Thymus (tissue), 11 donors: ENCODE data around the gene LTB4R. TPM values are rescaled to one million over a fixed set of nuclear protein-coding genes. Genes with fewer than 3 reads are reported as not detected.
A peak's percentile ranks its signal among the peaks of the same experiment; 100 is the strongest.

Source experiments
- DNase-seq, 9 donors: peaks; one replicate each; pipeline ENCODE4 v3.0.0-alpha.2; 2013; ENCODE audit warnings: low spot score in 9 of 9, low read depth in 6 of 9, missing footprints in 1 of 9
- H3K27ac ChIP-seq, 2 donors: one replicate each; pipeline ENCODE4 v1.5.1; 2013; ENCODE audit warnings: control low read depth in 1 of 2, low read depth in 1 of 2, low read length in 1 of 2, mild to moderate bottlenecking in 1 of 2, moderate library complexity in 1 of 2
- H3K27me3 ChIP-seq, 2 donors: one replicate each; pipeline ENCODE4 v1.5.1; 2013; ENCODE audit warnings: low read length in 1 of 2; ENCODE audit not compliant: control insufficient read depth in 2 of 2, insufficient read depth in 1 of 2
- H3K36me3 ChIP-seq, 2 donors: one replicate each; pipeline ENCODE4 v1.5.1; 2013; ENCODE audit warnings: low read length in 1 of 2, mild to moderate bottlenecking in 1 of 2, moderate library complexity in 1 of 2; ENCODE audit not compliant: control insufficient read depth in 2 of 2, insufficient read depth in 2 of 2
- H3K4me1 ChIP-seq, 2 donors: one replicate each; pipeline ENCODE4 v1.5.1; 2013; ENCODE audit warnings: low read length in 2 of 2; ENCODE audit not compliant: control insufficient read depth in 2 of 2, insufficient read depth in 2 of 2
- H3K4me3 ChIP-seq, 2 donors: one replicate each; pipeline ENCODE4 v1.5.1; 2013; ENCODE audit warnings: low read length in 2 of 2, control low read depth in 1 of 2, mild to moderate bottlenecking in 1 of 2
- H3K9me3 ChIP-seq, 2 donors: one replicate each; pipeline ENCODE4 v1.5.1; 2013; ENCODE audit warnings: low read length in 1 of 2, mild to moderate bottlenecking in 1 of 2; ENCODE audit not compliant: control insufficient read depth in 2 of 2, insufficient read depth in 1 of 2
- WGBS: extraction: QIAGEN DNeasy Blood & Tissue Kit; methylation state at CpG from one replicate; pipeline ENCODE4 v1.1.7; 2013; 5-methylcytosine and 5-hydroxymethylcytosine counted together
- polyA plus RNA-seq: library from polyadenylated mRNA; stranded (reverse); fragments of 200-250 nt; gene quantifications from one replicate; pipeline ENCODE4 v1.2.3, GENCODE V29; 2013
- total RNA-seq: library from RNA; stranded (reverse); fragments of 120-200 nt; gene quantifications from one replicate; pipeline ENCODE4 v1.2.4, GENCODE V29; 2013
- donor health status: healthy.

The LTB4R gene
- total and polyA plus RNA-seq, 2 donors, result 4.4 to 73.3 TPM

DNA sequence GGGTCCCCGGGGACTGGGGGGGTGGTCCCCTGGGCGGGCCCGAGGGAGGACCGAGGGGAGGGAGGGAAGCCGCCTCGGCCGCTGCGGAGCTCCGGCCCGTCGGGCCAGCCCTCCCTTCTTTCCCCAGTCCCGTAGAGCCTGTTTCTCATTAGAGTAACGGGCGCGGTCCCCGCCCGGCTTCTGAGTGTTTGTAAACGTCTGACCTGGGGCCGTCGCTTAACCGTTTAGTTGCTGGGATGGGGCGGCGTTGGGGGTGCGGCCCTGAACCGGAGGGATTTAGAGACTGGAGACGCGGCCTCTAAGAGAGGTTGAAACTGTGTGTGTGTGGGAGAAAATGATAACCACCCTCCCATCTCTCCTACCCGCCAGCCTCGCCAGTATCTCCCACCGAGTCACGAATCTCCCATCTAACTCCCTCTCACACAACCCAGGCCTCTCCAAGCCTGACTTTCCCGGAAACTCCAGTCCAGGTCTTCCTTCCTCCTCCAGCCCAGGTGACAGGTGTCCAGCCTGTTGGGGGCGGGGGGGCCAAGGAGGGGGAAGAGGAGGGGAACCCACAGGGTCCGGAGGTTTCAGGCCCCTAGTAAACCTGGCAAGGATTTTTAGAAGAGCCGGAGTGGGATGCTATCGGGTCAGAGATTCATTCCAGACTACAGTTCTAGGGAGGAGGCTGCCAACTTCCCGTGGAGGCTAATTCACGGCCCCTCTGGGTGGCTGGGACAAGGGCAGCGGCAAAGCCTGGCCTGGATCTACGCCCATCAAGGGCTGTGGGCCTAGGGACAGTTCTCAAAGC, 55.6 kb downstream of the LTB4R start:
- Histone ChIP-seq H3K27me3 (peaks cover 18 to 36% of the 10 kb centered on the region in 2 donors), H3K27ac (peak overlapping the region; percentile 56 to 85), H3K9me3 (peaks cover 0 to 3% of the 10 kb centered on the region in 2 donors), H3K4me3 (peak overlapping the region; percentile 43 to 67), H3K36me3 (no peaks in the 10 kb centered on the region), H3K4me1 (peaks cover 12 to 41% of the 10 kb centered on the region in 2 donors)
- WGBS, result 2% methylated on average over 40 of the region's 40 CpGs
- DNase-seq, result peak in 8 of 9 donors; percentile 62 to 92 (median 80)

Other genes with a start within 250 kb of the LTB4R start
Only the 30 nearest of the 33 such genes appear.
- gene DCAF11, start 196.7 kb upstream of the LTB4R start, total RNA-seq, result 66.7 TPM
- gene DCAF11, start 196.7 kb upstream of the LTB4R start, polyA plus RNA-seq, result 36.6 TPM
- 3.4 TPM for gene NRL, start 196.6 kb upstream of the LTB4R start, total RNA-seq
- 4.7 TPM for gene NRL, start 196.6 kb upstream of the LTB4R start, polyA plus RNA-seq
- gene FITM1, start 180.8 kb upstream of the LTB4R start, total RNA-seq, result 0.80 TPM
- gene FITM1, start 180.8 kb upstream of the LTB4R start, polyA plus RNA-seq, result 3.5 TPM
- 280 TPM for gene PSME1, start 175.3 kb upstream of the LTB4R start, total RNA-seq
- gene PSME1, start 175.3 kb upstream of the LTB4R start, polyA plus RNA-seq, result 255 TPM
- 26.8 TPM for gene EMC9, start 169.9 kb upstream of the LTB4R start, total RNA-seq
- 40.8 TPM for gene EMC9, start 169.9 kb upstream of the LTB4R start, polyA plus RNA-seq
- 387 TPM for gene PSME2, start 164.9 kb upstream of the LTB4R start, total RNA-seq
- 420 TPM for gene PSME2, start 164.9 kb upstream of the LTB4R start, polyA plus RNA-seq
- gene RNF31, start 164.0 kb upstream of the LTB4R start, total RNA-seq, result 44.9 TPM
- 105 TPM for gene RNF31, start 164.0 kb upstream of the LTB4R start, polyA plus RNA-seq
- 117 TPM for gene IRF9, start 150.2 kb upstream of the LTB4R start, total RNA-seq
- 167 TPM for gene IRF9, start 150.2 kb upstream of the LTB4R start, polyA plus RNA-seq
- gene REC8, start 139.4 kb upstream of the LTB4R start, total RNA-seq, result 17.7 TPM
- 47.8 TPM for gene REC8, start 139.4 kb upstream of the LTB4R start, polyA plus RNA-seq
- gene IPO4, start 122.7 kb upstream of the LTB4R start, total RNA-seq, result 19.3 TPM
- 12.1 TPM for gene IPO4, start 122.7 kb upstream of the LTB4R start, polyA plus RNA-seq
- 18.2 TPM for gene TM9SF1, start 116.1 kb upstream of the LTB4R start, total RNA-seq
- gene TM9SF1, start 116.1 kb upstream of the LTB4R start, polyA plus RNA-seq, result 12.5 TPM
- gene TSSK4, start 105.8 kb upstream of the LTB4R start, total RNA-seq, result not detected
- 0.02 TPM for gene TSSK4, start 105.8 kb upstream of the LTB4R start, polyA plus RNA-seq
- 76.9 TPM for gene CHMP4A, start 98.0 kb upstream of the LTB4R start, total RNA-seq
- 151 TPM for gene CHMP4A, start 98.0 kb upstream of the LTB4R start, polyA plus RNA-seq
- 47.9 TPM for gene MDP1, start 95.4 kb upstream of the LTB4R start, total RNA-seq
- gene MDP1, start 95.4 kb upstream of the LTB4R start, polyA plus RNA-seq, result 48.8 TPM
- 259 TPM for gene NEDD8, start 79.1 kb upstream of the LTB4R start, total RNA-seq
- gene NEDD8, start 79.1 kb upstream of the LTB4R start, polyA plus RNA-seq, result 214 TPM
- 67.0 TPM for gene GMPR2, start 78.6 kb upstream of the LTB4R start, total RNA-seq
- gene GMPR2, start 78.6 kb upstream of the LTB4R start, polyA plus RNA-seq, result 53.6 TPM
- gene TINF2, start 68.9 kb upstream of the LTB4R start, total RNA-seq, result 68.8 TPM
- gene TINF2, start 68.9 kb upstream of the LTB4R start, polyA plus RNA-seq, result 81.6 TPM
- 1.5 TPM for gene TGM1, start 48.3 kb upstream of the LTB4R start, total RNA-seq
- gene TGM1, start 48.3 kb upstream of the LTB4R start, polyA plus RNA-seq, result 41.0 TPM
- 14.8 TPM for gene RABGGTA, start 39.9 kb upstream of the LTB4R start, total RNA-seq
- gene RABGGTA, start 39.9 kb upstream of the LTB4R start, polyA plus RNA-seq, result 40.4 TPM
- gene DHRS1, start 11.7 kb upstream of the LTB4R start, total RNA-seq, result 10.2 TPM
- 59.6 TPM for gene DHRS1, start 11.7 kb upstream of the LTB4R start, polyA plus RNA-seq
- 14.9 TPM for gene NOP9, start 11.7 kb upstream of the LTB4R start, total RNA-seq
- gene NOP9, start 11.7 kb upstream of the LTB4R start, polyA plus RNA-seq, result 7.9 TPM
- 8.1 TPM for gene CIDEB, start 3.5 kb upstream of the LTB4R start, total RNA-seq
- gene CIDEB, start 3.5 kb upstream of the LTB4R start, polyA plus RNA-seq, result 13.4 TPM
- 5.5 TPM for gene LTB4R2, start 1.4 kb upstream of the LTB4R start, total RNA-seq
- gene LTB4R2, start 1.4 kb upstream of the LTB4R start, polyA plus RNA-seq, result 6.5 TPM
- 1.9 TPM for gene ADCY4, start 23.6 kb downstream of the LTB4R start, total RNA-seq
- gene ADCY4, start 23.6 kb downstream of the LTB4R start, polyA plus RNA-seq, result 17.6 TPM
- gene RIPK3, start 28.5 kb downstream of the LTB4R start, total RNA-seq, result 10.9 TPM
- 15.2 TPM for gene RIPK3, start 28.5 kb downstream of the LTB4R start, polyA plus RNA-seq
- 16.6 TPM for gene NFATC4, start 56.7 kb downstream of the LTB4R start, total RNA-seq
- 79.8 TPM for gene NFATC4, start 56.7 kb downstream of the LTB4R start, polyA plus RNA-seq
- gene NYNRIN, start 87.5 kb downstream of the LTB4R start, total RNA-seq, result 3.1 TPM
- gene NYNRIN, start 87.5 kb downstream of the LTB4R start, polyA plus RNA-seq, result 4.3 TPM
- 2.8 TPM for gene CBLN3, start 118.2 kb downstream of the LTB4R start, total RNA-seq
- gene CBLN3, start 118.2 kb downstream of the LTB4R start, polyA plus RNA-seq, result 9.5 TPM
- gene KHNYN, start 118.5 kb downstream of the LTB4R start, total RNA-seq, result 35.3 TPM
- 28.9 TPM for gene KHNYN, start 118.5 kb downstream of the LTB4R start, polyA plus RNA-seq
- 34.9 TPM for gene SDR39U1, start 131.3 kb downstream of the LTB4R start, total RNA-seq
- gene SDR39U1, start 131.3 kb downstream of the LTB4R start, polyA plus RNA-seq, result 148 TPM